Esophagus mucosa (tissue), 1 donor: ENCODE results near the gene GTPBP3. TPM values are rescaled to one million over a fixed set of nuclear protein-coding genes. Genes with fewer than 3 reads are reported as not detected.
"Not testable (repeated sequence)": the region's sequence is repeated elsewhere in the genome, so short reads cannot be mapped to it uniquely, and the experiment has no call there.

Experiments used
- ATAC-seq: fragments of 200-7000 bp; cut with Tn5 transposase; one replicate; pipeline ENCODE4 v1.9.1; 2020
- total RNA-seq: library from RNA; stranded (reverse); gene quantifications from one replicate; pipeline ENCODE4 v1.2.4, GENCODE V29; 2023
- donor health status: DM: yes; HTN: yes; CAD: no.

Gene GTPBP3
- total RNA-seq: 11.7 TPM

GRCh38 chr19:17336872-17337674 lies at the start of gene GTPBP3:
TSS of gene GTPBP3 (plus strand) at chr19:17337553. CDS start at chr19:17337612, 59 bp downstream.
- peak; percentile 85 for ATAC-seq

GRCh38 chr19:17289489-17289888 lies 47.9 kb upstream of the GTPBP3 start:
- no peak for ATAC-seq

GRCh38 chr19:17292301-17293074 lies 44.9 kb upstream of the GTPBP3 start:
- peak; percentile 90 for ATAC-seq

GRCh38 chr19:17293605-17294004 lies 43.7 kb upstream of the GTPBP3 start:
- ATAC-seq: no peak

GRCh38 chr19:17294051-17294891 lies 43.1 kb upstream of the GTPBP3 start:
- ATAC-seq: peak; percentile 17

GRCh38 chr19:17295551-17295950 lies 41.8 kb upstream of the GTPBP3 start:
- not testable (repeated sequence) for ATAC-seq

GRCh38 chr19:17296273-17296672 lies 41.1 kb upstream of the GTPBP3 start:
- ATAC-seq: peak; percentile 5

- ATAC-seq: no peak
Observed at GRCh38 chr19:17296976-17297375, 40.4 kb upstream of the GTPBP3 start.

- ATAC-seq: no peak
Observed at GRCh38 chr19:17300992-17301619, 36.2 kb upstream of the GTPBP3 start.

- ATAC-seq: no peak
Observed at GRCh38 chr19:17302391-17303166, 34.8 kb upstream of the GTPBP3 start.

GRCh38 chr19:17303167-17303939 lies 34.0 kb upstream of the GTPBP3 start, which contains the start of gene ABHD8:
TSS of gene ABHD8 (minus strand) at chr19:17303425. CDS start at chr19:17301616, 1,809 bp downstream.
- ATAC-seq: peak; percentile 71

- ATAC-seq: no peak
Observed at GRCh38 chr19:17303940-17304267, 33.4 kb upstream of the GTPBP3 start.

- no peak for ATAC-seq
Observed at GRCh38 chr19:17304386-17305215, 32.8 kb upstream of the GTPBP3 start.

- no peak for ATAC-seq
Observed at GRCh38 chr19:17305216-17305516, 32.2 kb upstream of the GTPBP3 start.

- ATAC-seq: peak; percentile 86
Observed at GRCh38 chr19:17305517-17306284, 31.7 kb upstream of the GTPBP3 start, which contains the start of gene MRPL34. TSS of gene MRPL34 (plus strand) at chr19:17305872. CDS start at chr19:17305893, 21 bp downstream.

- no peak for ATAC-seq
Observed at GRCh38 chr19:17306285-17306714, 31.1 kb upstream of the GTPBP3 start.

GRCh38 chr19:17307876-17308377 lies 29.4 kb upstream of the GTPBP3 start:
- no peak for ATAC-seq

GRCh38 chr19:17309198-17309964 lies 28.0 kb upstream of the GTPBP3 start, which contains the start of gene DDA1:
TSS of gene DDA1 (plus strand) at chr19:17309563. CDS start at chr19:17309655, 92 bp downstream.
- ATAC-seq: peak; percentile 82
